SK-N-SH treated with all-trans-retinoic acid at 6 μM for 48 hours (cell line): ENCODE data around the gene MPV17.

Source experiments
- ATAC-seq: fragments of 200-7000 bp; cut with Tn5 transposase; 3 replicates; pipeline ENCODE4 v1.9.1; 2020; ENCODE audit warnings: mild to moderate bottlenecking, moderate library complexity
- ARNTL ChIP-seq: fragments of 450-650 bp; formaldehyde crosslinking; IDR thresholded peaks from 2 replicates; pipeline ENCODE4 v1.5.0; 2020; ENCODE audit warnings: low read depth, mild to moderate bottlenecking, moderate library complexity, borderline replicate concordance
- BACH2 ChIP-seq: fragments of 250-450 bp; sonication (Bioruptor Pico); IDR thresholded peaks from 2 replicates; pipeline ENCODE4 v1.9.0; 2021; ENCODE audit warnings: mild to moderate bottlenecking, borderline replicate concordance
- CSDC2 ChIP-seq: fragments of 250-450 bp; sonication (Bioruptor Pico); IDR thresholded peaks from 2 replicates; pipeline ENCODE4 v1.5.0; 2020; ENCODE audit warnings: mild to moderate bottlenecking, moderate library complexity
- ESRRG ChIP-seq: fragments of 250-450 bp; sonication (Bioruptor Pico); IDR thresholded peaks from 2 replicates; pipeline ENCODE4 v1.6.1; 2021; ENCODE audit warnings: mild to moderate bottlenecking
- GLIS3 ChIP-seq: fragments of 250-450 bp; sonication (Bioruptor Pico); IDR thresholded peaks from 2 replicates; pipeline ENCODE4 v1.5.0; 2020; ENCODE audit warnings: mild to moderate bottlenecking, moderate library complexity
- ISL1 ChIP-seq: fragments of 250-450 bp; sonication (Bioruptor Pico); IDR thresholded peaks from 2 replicates; pipeline ENCODE4 v2.1.2; 2022; ENCODE audit warnings: mild to moderate bottlenecking, moderate library complexity
- OSR1 ChIP-seq: fragments of 250-450 bp; sonication (Bioruptor Pico); IDR thresholded peaks from 2 replicates; pipeline ENCODE4 v1.8.0; 2022; ENCODE audit warnings: moderate library complexity, mild to moderate bottlenecking, inconsistent platforms
- PPARA ChIP-seq: fragments of 250-450 bp; sonication (Bioruptor Pico); IDR thresholded peaks from 2 replicates; pipeline ENCODE4 v1.5.0; 2020; ENCODE audit warnings: mild to moderate bottlenecking, borderline replicate concordance
- RARB ChIP-seq: fragments of 250-450 bp; sonication (Bioruptor Pico); IDR thresholded peaks from 2 replicates; pipeline ENCODE4 v1.8.0; 2021; ENCODE audit warnings: mild to moderate bottlenecking, moderate library complexity
- SNAI2 ChIP-seq: fragments of 250-450 bp; sonication (Bioruptor Pico); IDR thresholded peaks from 2 replicates; pipeline ENCODE4 v1.5.0; 2020; ENCODE audit warnings: mild to moderate bottlenecking, moderate library complexity
- TOX ChIP-seq: fragments of 250-450 bp; sonication (Bioruptor Pico); IDR thresholded peaks from 2 replicates; pipeline ENCODE4 v1.8.0; 2021; ENCODE audit warnings: mild to moderate bottlenecking, moderate library complexity, borderline replicate concordance
- ZC3H10 ChIP-seq: fragments of 250-450 bp; sonication (Bioruptor Pico); IDR thresholded peaks from 2 replicates; pipeline ENCODE4 v1.5.1; 2021; ENCODE audit warnings: mild to moderate bottlenecking, moderate library complexity
- ZFP3 ChIP-seq: fragments of 250-450 bp; sonication (Bioruptor Pico); IDR thresholded peaks from 2 replicates; pipeline ENCODE4 v1.5.0; 2020; ENCODE audit warnings: mild to moderate bottlenecking, moderate library complexity
- ZFP30 ChIP-seq: fragments of 450-650 bp; formaldehyde crosslinking; IDR thresholded peaks from 2 replicates; pipeline ENCODE4 v1.5.0; 2022; ENCODE audit warnings: mild to moderate bottlenecking, moderate library complexity
- ZNF565 ChIP-seq: fragments of 450-650 bp; formaldehyde crosslinking; conservative IDR thresholded peaks from 2 replicates; pipeline ENCODE4 v1.5.0; 2020; ENCODE audit warnings: low read depth, mild to moderate bottlenecking, moderate library complexity
- ZNF70 ChIP-seq: fragments of 450-650 bp; formaldehyde crosslinking; IDR thresholded peaks from 2 replicates; pipeline ENCODE4 v1.5.0; 2020; ENCODE audit warnings: mild to moderate bottlenecking, moderate library complexity
- ZNF8 ChIP-seq: fragments of 450-650 bp; formaldehyde crosslinking; IDR thresholded peaks from 2 replicates; pipeline ENCODE4 v1.5.0; 2020; ENCODE audit warnings: mild to moderate bottlenecking, moderate library complexity
- TF ChIP-seq, protein P1 (sequence below): fragments of 250-450 bp; sonication (Bioruptor Pico); IDR thresholded peaks from 2 replicates; pipeline ENCODE4 v1.5.1; 2021; ENCODE audit warnings: mild to moderate bottlenecking, moderate library complexity
- TF ChIP-seq, protein P2 (sequence below): fragments of 250-450 bp; sonication (Bioruptor Pico); IDR thresholded peaks from 2 replicates; pipeline ENCODE4 v1.5.1; 2020; ENCODE audit warnings: low read depth, mild to moderate bottlenecking, moderate library complexity
- TF ChIP-seq, protein P3 (sequence below): fragments of 250-450 bp; sonication (Bioruptor Pico); IDR thresholded peaks from 2 replicates; pipeline ENCODE4 v1.8.0; 2021; ENCODE audit warnings: low read depth, mild to moderate bottlenecking, moderate library complexity, borderline replicate concordance
- TF ChIP-seq, protein P4 (sequence below): fragments of 250-450 bp; sonication (Bioruptor Pico); IDR thresholded peaks from 2 replicates; pipeline ENCODE4 v1.8.0; 2020; ENCODE audit warnings: mild to moderate bottlenecking, moderate library complexity, borderline replicate concordance

The MPV17 gene

DNA sequence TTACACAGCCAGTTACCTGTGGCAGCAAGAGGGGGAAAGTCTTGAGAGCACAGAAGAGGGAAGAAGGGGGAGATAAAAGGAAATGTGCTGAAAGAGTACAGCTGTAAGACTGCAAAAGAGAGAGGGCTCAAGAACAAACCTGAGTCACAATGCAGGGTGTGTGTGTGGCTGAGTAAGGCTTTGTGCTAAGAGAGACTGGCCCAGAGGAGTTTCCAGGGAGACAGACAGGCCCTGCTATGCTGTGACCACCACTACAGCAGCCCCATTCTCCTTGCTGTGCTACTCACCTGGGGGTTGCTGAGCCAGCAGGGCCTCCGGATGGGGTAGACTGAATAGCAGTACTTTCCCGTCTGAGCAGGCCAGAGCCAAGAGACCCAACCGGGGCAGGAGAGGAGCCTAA, 12.4 kb upstream of the MPV17 start:
- TF ChIP-seq BACH2 (CRISPR knock-in tag) (no peak), PPARA (CRISPR knock-in tag) (no peak)
- TF ChIP-seq, protein P1, sequence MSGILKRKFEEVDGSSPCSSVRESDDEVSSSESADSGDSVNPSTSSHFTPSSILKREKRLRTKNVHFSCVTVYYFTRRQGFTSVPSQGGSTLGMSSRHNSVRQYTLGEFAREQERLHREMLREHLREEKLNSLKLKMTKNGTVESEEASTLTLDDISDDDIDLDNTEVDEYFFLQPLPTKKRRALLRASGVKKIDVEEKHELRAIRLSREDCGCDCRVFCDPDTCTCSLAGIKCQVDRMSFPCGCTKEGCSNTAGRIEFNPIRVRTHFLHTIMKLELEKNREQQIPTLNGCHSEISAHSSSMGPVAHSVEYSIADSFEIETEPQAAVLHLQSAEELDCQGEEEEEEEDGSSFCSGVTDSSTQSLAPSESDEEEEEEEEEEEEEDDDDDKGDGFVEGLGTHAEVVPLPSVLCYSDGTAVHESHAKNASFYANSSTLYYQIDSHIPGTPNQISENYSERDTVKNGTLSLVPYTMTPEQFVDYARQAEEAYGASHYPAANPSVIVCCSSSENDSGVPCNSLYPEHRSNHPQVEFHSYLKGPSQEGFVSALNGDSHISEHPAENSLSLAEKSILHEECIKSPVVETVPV: no peak

DNA sequence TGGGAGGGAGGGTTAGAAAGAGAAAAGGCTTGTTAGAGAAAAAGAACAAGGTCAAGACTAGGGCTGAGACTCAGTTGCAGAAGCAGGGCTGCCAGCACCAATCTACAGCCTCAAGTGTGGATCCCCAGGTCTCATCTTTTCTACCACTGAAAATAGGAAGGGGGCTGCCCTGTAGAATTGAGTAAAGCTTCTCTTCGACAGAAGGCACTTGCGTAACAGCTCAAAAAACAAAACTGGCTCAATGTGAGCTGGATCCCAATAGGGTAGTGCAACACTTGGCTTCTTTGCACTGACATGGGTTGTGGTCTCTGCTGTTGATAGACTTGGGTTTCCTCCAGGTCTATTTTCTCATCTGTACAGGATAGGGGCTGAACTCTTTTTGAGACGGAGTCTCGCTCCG, 1.8 kb upstream of the MPV17 start:
- no peak for TF ChIP-seq ZFP30 (CRISPR knock-in tag)
- TF ChIP-seq ZNF565 (CRISPR knock-in tag): no peak
- no peak for TF ChIP-seq CSDC2 (CRISPR knock-in tag)
- no peak for TF ChIP-seq ZNF70 (CRISPR knock-in tag)
- TF ChIP-seq ZC3H10 (CRISPR knock-in tag): no peak
- no peak for TF ChIP-seq OSR1 (CRISPR knock-in tag)
- no peak for TF ChIP-seq ZFP3 (CRISPR knock-in tag)
- no peak for TF ChIP-seq BACH2 (CRISPR knock-in tag)
- no peak for TF ChIP-seq ESRRG
- TF ChIP-seq ARNTL: no peak
- no peak for TF ChIP-seq GLIS3 (CRISPR knock-in tag)
- no peak for TF ChIP-seq RARB (CRISPR knock-in tag)
- TF ChIP-seq, protein P2, sequence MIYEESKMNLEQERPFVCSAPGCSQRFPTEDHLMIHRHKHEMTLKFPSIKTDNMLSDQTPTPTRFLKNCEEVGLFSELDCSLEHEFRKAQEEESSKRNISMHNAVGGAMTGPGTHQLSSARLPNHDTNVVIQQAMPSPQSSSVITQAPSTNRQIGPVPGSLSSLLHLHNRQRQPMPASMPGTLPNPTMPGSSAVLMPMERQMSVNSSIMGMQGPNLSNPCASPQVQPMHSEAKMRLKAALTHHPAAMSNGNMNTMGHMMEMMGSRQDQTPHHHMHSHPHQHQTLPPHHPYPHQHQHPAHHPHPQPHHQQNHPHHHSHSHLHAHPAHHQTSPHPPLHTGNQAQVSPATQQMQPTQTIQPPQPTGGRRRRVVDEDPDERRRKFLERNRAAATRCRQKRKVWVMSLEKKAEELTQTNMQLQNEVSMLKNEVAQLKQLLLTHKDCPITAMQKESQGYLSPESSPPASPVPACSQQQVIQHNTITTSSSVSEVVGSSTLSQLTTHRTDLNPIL (CRISPR knock-in tag): no peak
- TF ChIP-seq, protein P1: no peak
- TF ChIP-seq, protein P3, sequence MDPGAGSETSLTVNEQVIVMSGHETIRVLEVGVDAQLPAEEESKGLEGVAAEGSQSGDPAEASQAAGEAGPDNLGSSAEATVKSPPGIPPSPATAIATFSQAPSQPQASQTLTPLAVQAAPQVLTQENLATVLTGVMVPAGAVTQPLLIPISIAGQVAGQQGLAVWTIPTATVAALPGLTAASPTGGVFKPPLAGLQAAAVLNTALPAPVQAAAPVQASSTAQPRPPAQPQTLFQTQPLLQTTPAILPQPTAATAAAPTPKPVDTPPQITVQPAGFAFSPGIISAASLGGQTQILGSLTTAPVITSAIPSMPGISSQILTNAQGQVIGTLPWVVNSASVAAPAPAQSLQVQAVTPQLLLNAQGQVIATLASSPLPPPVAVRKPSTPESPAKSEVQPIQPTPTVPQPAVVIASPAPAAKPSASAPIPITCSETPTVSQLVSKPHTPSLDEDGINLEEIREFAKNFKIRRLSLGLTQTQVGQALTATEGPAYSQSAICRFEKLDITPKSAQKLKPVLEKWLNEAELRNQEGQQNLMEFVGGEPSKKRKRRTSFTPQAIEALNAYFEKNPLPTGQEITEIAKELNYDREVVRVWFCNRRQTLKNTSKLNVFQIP (CRISPR knock-in tag): no peak
- TF ChIP-seq ISL1 (CRISPR knock-in tag): no peak
- no peak for TF ChIP-seq TOX (CRISPR knock-in tag)
- no peak for TF ChIP-seq PPARA (CRISPR knock-in tag)
- TF ChIP-seq, all 23 proteins: peak for 0
- no peak for ATAC-seq

More for the DNA sequence above, 12.4 kb upstream of the MPV17 start:
- ATAC-seq: no peak

DNA sequence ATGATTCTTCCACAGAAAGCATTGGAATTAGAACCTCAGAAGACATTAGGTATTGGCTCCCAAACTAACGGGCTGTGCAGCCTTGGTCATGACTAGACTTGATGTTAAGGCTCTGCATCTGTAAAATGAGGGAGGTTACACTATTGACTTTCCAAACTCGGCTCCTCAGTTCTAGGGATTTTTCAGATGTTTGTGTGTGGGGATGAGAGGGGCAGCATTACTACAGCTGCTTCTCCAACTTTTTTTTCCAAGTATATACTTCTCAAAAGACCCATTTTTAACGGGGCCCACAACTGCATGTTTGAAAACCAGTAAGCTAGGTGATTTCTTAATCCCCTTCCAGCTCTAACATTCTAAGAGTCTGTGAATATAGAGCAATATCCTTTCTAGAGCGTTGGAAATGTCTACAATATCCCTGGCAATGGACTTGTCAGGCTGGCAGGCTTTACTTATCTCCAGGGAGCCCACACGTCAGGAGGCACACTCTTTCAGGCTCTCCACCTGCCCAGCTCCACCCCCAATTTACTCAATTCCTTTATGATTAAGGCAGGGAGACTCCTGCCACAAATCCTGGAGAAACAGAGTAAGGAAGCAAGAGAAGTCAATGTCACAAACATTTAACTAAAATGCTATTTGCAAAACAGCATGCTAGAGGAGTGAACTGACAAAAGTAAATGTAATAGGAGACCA, 844 bp upstream of the MPV17 start:
- peak; percentile 1 for ATAC-seq
- no peak for TF ChIP-seq GLIS3 (CRISPR knock-in tag)
- TF ChIP-seq ZNF70 (CRISPR knock-in tag): 0 out of 2 replicates have a peak, but pooled peaks have one; percentile 2
- TF ChIP-seq, protein P4, sequence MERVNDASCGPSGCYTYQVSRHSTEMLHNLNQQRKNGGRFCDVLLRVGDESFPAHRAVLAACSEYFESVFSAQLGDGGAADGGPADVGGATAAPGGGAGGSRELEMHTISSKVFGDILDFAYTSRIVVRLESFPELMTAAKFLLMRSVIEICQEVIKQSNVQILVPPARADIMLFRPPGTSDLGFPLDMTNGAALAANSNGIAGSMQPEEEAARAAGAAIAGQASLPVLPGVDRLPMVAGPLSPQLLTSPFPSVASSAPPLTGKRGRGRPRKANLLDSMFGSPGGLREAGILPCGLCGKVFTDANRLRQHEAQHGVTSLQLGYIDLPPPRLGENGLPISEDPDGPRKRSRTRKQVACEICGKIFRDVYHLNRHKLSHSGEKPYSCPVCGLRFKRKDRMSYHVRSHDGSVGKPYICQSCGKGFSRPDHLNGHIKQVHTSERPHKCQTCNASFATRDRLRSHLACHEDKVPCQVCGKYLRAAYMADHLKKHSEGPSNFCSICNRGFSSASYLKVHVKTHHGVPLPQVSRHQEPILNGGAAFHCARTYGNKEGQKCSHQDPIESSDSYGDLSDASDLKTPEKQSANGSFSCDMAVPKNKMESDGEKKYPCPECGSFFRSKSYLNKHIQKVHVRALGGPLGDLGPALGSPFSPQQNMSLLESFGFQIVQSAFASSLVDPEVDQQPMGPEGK (CRISPR knock-in tag): no peak
- no peak for TF ChIP-seq ZNF8 (CRISPR knock-in tag)
- TF ChIP-seq, protein P3 (CRISPR knock-in tag): no peak
- 0 out of 2 replicates have a peak, but pooled peaks have one; percentile 15 for TF ChIP-seq SNAI2 (CRISPR knock-in tag)
- TF ChIP-seq ARNTL: no peak
- TF ChIP-seq ESRRG: no peak
- TF ChIP-seq RARB (CRISPR knock-in tag): no peak
- TF ChIP-seq, all 23 proteins: peak for 2
